GM18868 (cell line): ENCODE results near the gene ZNF618.

Experiments
- ATAC-seq: cut with Tn5 transposase; IDR thresholded peaks from one replicate; pipeline ENCODE4 v1.9.1; 2021; ENCODE audit warnings: mild to moderate bottlenecking, moderate library complexity; ENCODE audit not compliant: unreplicated experiment

Gene ZNF618

DNA sequence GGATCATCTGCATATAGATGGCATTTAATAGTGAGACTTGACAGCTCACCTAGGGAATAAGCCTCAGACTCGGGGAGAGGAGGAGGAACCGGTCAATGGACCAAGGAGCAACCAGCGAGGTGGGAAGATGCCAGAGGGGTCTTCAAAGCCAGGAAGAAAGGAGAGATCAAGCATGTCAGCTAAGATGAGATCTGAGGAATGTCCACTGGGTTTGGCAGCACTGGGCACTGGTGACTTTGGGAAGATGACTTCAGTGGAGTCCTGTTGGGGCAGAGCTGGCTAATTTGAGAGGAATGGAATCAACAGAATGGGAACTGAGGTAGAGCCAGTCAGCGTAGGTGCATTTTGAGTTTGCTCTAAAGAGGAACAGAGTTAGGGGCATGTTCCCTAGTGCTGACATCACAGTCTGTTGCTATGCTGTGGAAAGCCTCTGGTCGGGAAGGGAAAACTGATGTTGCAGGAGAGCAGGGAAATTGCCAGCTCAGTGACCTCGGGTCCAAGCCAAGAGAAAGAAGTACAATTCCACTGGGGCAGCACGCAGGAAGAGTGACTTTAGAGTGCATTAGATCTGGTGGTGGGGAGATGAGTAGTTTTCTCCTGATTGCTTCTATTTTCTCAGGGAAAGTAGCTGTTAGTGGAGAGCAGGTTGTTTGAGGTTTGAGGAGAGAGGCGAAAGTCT is 56.9 kb downstream of the ZNF618 start:
- ATAC-seq: no peak

DNA sequence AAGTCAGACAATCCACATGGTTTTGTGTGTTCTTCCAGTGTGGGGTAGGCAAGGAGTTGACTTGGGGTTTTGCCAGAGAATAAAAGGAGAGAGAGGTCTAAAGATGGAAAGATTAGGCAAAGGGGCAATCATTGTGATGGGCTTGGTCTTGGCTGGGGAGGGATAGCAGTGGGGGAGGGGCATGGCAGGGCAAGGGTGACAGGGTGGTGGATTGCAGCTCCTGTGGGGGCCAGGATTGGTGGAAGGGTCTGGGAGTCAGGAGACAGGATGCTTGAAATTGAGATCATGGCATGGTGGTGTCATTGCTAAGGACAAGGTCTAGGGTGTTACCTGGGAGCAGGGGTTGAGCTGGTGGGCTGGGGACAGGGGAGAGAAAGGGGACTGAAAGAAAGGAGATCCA is 57.6 kb downstream of the ZNF618 start:
- no peak for ATAC-seq

DNA sequence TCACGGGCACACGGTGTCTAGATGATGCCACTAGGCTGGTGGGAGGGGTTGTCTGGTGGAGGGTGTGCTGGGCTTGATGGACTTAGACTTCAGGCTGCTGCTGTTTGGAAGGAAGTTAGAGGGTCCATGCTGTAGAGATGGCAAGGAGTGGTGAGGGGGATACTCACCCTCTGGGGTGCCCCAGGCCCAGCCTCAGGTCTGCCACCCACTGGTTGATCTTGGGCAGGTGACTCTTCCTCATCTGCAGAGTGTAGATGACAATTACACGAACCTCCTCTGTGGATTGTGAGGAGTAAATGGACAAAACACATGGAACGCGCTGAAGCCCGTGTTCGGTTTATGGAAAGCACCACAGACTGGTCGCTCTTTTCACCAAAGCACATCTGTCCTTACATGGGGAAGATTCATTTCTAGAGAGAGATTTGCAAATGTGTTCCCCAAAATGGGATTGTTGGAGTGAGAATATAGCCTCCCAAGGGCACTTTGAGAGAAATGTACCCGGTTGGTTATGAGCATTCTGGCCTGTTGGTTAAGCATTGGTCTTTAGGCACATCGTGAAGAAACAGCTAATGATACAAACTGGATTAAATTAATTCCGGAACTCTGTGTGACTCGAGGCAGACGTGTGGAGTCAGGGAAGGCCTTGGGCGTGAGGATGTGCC is 58.2 kb downstream of the ZNF618 start:
- ATAC-seq: no peak

DNA sequence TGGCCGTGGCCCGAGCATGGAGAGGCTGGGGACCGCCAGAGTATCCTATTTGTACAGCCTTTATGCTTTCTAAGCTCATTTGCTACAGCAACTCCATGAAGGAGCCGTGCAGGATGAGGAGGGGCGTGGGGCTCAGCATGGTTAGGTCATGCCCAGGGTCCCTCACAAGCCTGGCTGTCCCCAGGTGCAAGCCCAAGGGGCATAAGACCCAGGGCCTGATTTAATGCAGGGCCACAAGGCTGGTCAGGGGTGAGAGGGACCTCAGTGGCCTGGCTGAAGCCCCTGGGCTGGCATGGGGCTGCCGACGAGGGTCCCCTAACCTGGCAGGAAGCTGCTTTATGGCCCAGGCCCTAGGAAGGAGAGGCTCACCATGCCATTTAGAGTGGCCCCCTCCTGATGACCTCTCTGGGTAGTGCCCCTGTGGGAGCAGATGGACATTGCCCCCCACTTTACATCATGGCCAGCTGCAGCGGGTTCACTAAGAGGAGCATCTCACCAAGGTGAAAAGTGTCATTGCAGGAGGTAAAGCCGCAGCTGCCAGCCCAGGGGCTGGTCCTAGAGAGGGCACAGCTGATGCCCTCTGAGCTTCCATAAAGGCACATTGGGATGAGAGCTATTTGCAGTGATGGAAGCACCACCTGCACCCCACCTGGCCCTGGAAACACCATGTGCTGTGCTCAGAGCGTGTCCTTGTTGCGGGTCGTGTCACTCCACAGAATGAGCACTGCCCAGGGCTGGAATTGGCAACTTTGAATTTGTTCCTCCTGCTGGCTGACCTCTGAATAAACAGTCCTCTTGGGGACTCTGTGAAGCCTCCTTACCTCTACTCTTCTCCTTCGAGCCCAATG is 58.9 kb downstream of the ZNF618 start:
- no peak for ATAC-seq

DNA sequence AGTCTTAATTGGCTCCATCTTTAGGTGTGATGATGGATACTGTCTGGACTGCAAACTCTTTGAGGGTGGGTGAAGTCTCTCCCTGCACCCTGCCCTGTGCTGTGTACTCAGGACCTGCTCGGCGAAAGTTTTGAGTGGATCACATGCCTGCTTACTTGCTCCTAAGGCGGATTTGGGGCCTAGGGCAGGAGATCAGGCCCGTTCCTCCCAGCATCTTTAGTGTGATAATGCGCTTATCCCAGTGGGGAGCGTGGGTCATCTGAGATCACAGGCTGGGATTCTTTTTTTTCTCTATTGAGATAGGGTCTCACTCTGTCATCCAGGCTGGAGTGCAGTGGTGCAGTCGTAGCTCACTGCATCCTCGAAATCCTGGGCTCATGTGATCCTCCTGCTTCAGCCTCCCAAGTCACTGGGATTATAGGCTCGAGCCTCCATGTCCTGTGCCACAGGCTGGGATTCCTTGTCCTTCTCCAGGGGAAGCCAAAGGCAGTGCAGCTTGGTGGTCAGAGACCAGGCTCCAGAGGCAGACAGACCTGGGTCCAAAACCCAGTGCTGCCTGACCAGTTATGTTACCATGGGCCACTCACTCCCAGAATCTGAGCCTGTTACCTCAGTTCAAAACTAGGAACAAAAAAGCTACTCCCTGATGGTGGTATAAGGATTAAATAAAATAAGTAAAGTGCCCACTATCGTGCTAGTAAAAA is 59.7 kb downstream of the ZNF618 start:
- no peak for ATAC-seq

GRCh38 chr9:113940077-113940476 is 64.0 kb downstream of the ZNF618 start:
- no peak for ATAC-seq

- ATAC-seq: no peak
Observed at GRCh38 chr9:113941056-113941455, 64.9 kb downstream of the ZNF618 start.

DNA sequence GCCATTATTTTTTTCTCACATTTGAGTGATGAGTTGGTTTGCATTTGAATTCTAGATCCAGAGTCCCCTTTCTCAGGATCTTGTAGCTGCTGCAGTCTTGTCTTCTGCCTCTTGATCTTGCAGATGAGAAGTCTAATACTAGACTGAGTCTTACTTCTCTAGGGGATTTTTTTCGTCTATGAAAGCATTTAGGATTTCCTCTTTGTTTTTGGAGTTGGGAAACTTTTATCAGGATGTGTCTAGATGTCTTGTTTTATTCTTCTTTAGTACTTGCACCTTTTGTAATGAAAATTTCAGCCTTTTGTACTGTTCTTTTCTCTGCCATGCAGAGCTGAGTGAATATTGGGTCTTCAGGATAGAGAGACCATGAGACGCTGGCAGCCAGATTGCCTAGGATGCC is 65.4 kb downstream of the ZNF618 start:
- ATAC-seq: no peak

DNA sequence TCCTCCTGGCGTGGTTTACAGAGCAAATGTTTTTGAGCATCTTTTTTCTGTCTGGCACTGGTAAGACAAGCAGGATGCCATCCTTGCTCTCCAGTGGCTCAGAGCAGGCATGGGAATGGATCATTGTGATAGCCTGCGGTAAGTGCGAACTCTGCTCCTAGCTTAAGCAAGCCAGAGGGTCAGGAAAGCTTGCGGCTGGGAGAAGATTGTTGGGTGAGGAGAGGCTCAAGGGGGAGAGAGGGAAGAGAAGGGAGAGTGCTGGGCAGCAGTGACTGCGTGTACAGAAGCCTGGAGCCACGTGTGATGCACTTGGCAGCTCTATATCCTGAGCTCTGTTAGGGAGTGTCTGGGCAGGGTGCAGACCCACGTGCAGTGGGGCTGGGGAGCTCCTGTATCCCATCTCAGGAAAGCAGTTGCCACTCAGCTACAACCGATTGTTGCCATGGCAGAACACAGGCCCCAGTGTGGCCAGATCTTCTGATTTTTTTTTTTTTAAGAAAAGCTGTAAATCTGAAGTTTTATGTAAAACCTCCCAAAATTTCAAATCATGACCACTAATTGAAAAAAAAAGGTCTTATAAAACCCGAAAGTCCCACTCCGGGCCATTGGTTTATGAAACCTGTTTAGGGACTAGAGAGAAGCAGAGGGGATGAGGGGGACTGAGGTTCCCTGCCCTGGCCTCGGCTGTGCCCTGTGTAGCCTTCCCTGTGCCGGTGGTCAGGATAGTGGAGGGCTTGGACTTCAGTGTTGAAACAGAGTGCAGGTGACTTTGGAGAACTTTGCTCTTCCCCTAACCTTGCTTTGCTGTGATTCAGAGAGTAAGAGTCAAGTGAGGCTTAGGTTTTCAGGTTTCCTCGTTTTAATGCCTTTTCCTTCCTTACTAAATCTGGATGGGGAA is 67.3 kb downstream of the ZNF618 start:
- no peak for ATAC-seq

GRCh38 chr9:113945784-113946183 is 69.7 kb downstream of the ZNF618 start:
- no peak for ATAC-seq

- ATAC-seq: no peak
Observed at GRCh38 chr9:113946496-113947115, 70.5 kb downstream of the ZNF618 start.

GRCh38 chr9:113947941-113948340 is 71.8 kb downstream of the ZNF618 start:
- no peak for ATAC-seq

GRCh38 chr9:113948891-113949570 is 72.9 kb downstream of the ZNF618 start:
- ATAC-seq: no peak

GRCh38 chr9:113949571-113950078 is 73.5 kb downstream of the ZNF618 start:
- no peak for ATAC-seq

GRCh38 chr9:113950195-113951031 is 74.3 kb downstream of the ZNF618 start:
- ATAC-seq: no peak

DNA sequence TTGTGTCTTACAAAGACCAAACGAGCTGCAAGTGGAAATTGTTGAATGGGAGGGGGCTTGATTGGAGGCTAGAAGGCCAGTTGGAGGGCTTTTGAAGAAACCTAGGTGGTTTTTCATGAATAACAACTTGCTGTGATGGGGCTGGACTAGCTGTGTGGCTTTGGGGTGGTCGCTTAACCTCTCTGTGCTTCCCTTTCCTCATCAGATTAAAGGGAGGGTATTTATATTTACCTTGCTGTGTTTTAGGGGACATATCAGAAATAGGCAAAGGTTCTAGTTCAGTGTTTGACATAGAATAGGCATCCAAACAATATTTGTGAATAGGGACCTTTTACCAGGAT is 74.9 kb downstream of the ZNF618 start:
- ATAC-seq: no peak

- no peak for ATAC-seq
Observed at GRCh38 chr9:113952676-113953075, 76.6 kb downstream of the ZNF618 start.

DNA sequence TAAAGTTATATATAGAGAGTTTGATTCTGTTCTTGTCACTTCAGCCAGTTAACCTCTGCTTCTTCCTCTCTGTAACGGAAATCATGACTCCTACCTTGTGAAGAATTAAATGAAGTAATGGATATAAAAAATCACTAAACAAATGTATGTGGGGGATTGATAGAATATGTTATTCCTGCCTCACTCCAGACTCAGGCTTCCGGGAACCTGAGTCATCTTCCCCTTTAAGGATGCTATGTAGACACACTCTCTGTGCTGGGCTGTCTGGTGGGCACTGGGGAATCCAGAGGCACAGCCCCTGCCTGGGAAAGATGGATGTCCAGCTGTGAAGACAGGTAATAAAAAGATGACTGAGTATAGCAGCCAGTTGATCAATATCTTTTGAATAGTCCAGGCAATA is 77.4 kb downstream of the ZNF618 start:
- ATAC-seq: no peak
